HEK293 (cell line): ENCODE results near the gene PDK2.

Experiments
- CTCF ChIP-seq: fragments of 450-650 bp; formaldehyde crosslinking; IDR thresholded peaks from 2 replicates; pipeline ENCODE4 v1.5.1; 2016; ENCODE audit warnings: missing biosample characterization, missing genetic modification characterization
- FEZF1 ChIP-seq: fragments of 450-650 bp; formaldehyde crosslinking; IDR thresholded peaks from 2 replicates; pipeline ENCODE4 v1.5.1; 2016; ENCODE audit warnings: missing biosample characterization, missing genetic modification characterization
- ZBTB11 ChIP-seq: fragments of 450-650 bp; formaldehyde crosslinking; conservative IDR thresholded peaks from 2 replicates; pipeline ENCODE4 v1.5.1; 2016; ENCODE audit warnings: low read depth, missing biosample characterization, missing genetic modification characterization
- ZNF155 ChIP-seq: fragments of 450-650 bp; formaldehyde crosslinking; IDR thresholded peaks from 2 replicates; pipeline ENCODE4 v1.5.1; 2016; ENCODE audit warnings: missing biosample characterization, missing genetic modification characterization
- ZNF174 ChIP-seq: fragments of 450-650 bp; formaldehyde crosslinking; IDR thresholded peaks from 2 replicates; pipeline ENCODE4 v1.5.0; 2017; ENCODE audit warnings: missing biosample characterization, mild to moderate bottlenecking, missing genetic modification characterization
- ZNF202 ChIP-seq: fragments of 450-650 bp; formaldehyde crosslinking; IDR thresholded peaks from 2 replicates; pipeline ENCODE4 v1.5.1; 2016; ENCODE audit warnings: missing biosample characterization, missing genetic modification characterization, borderline replicate concordance
- ZNF423 ChIP-seq: fragments of 450-650 bp; formaldehyde crosslinking; IDR thresholded peaks from 2 replicates; pipeline ENCODE4 v1.5.1; 2016; ENCODE audit warnings: missing biosample characterization, missing genetic modification characterization
- ZNF580 ChIP-seq: fragments of 450-650 bp; formaldehyde crosslinking; IDR thresholded peaks from 2 replicates; pipeline ENCODE4 v1.5.1; 2016; ENCODE audit warnings: missing biosample characterization, missing genetic modification characterization
- ZNF677 ChIP-seq: fragments of 450-650 bp; IDR thresholded peaks from 2 replicates; pipeline ENCODE4 v1.5.0; 2018; ENCODE audit warnings: missing biosample characterization, mild to moderate bottlenecking, missing genetic modification characterization, moderate library complexity
- TF ChIP-seq, protein P1 (sequence below): fragments of 450-650 bp; formaldehyde crosslinking; IDR thresholded peaks from 2 replicates; pipeline ENCODE4 v1.5.1; 2016; ENCODE audit warnings: missing biosample characterization, missing genetic modification characterization
- TF ChIP-seq, protein P2 (sequence below): fragments of 450-650 bp; formaldehyde crosslinking; IDR thresholded peaks from 2 replicates; pipeline ENCODE4 v1.5.1; 2016; ENCODE audit warnings: missing biosample characterization, missing genetic modification characterization

- TF ChIP-seq CTCF (no peak), ZNF580 (no peak), ZNF155 (no peak), ZNF423 (tag by site-specific recombination) (no peak), ZNF677 (no peak), ZNF202 (tag by site-specific recombination) (no peak), ZBTB11 (tag by site-specific recombination) (no peak), FEZF1 (no peak), ZNF174 (tag by site-specific recombination) (no peak)
- TF ChIP-seq, protein P1, sequence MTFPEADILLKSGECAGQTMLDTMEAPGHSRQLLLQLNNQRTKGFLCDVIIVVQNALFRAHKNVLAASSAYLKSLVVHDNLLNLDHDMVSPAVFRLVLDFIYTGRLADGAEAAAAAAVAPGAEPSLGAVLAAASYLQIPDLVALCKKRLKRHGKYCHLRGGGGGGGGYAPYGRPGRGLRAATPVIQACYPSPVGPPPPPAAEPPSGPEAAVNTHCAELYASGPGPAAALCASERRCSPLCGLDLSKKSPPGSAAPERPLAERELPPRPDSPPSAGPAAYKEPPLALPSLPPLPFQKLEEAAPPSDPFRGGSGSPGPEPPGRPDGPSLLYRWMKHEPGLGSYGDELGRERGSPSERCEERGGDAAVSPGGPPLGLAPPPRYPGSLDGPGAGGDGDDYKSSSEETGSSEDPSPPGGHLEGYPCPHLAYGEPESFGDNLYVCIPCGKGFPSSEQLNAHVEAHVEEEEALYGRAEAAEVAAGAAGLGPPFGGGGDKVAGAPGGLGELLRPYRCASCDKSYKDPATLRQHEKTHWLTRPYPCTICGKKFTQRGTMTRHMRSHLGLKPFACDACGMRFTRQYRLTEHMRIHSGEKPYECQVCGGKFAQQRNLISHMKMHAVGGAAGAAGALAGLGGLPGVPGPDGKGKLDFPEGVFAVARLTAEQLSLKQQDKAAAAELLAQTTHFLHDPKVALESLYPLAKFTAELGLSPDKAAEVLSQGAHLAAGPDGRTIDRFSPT (tag by site-specific recombination) = no peak
- TF ChIP-seq, protein P2, sequence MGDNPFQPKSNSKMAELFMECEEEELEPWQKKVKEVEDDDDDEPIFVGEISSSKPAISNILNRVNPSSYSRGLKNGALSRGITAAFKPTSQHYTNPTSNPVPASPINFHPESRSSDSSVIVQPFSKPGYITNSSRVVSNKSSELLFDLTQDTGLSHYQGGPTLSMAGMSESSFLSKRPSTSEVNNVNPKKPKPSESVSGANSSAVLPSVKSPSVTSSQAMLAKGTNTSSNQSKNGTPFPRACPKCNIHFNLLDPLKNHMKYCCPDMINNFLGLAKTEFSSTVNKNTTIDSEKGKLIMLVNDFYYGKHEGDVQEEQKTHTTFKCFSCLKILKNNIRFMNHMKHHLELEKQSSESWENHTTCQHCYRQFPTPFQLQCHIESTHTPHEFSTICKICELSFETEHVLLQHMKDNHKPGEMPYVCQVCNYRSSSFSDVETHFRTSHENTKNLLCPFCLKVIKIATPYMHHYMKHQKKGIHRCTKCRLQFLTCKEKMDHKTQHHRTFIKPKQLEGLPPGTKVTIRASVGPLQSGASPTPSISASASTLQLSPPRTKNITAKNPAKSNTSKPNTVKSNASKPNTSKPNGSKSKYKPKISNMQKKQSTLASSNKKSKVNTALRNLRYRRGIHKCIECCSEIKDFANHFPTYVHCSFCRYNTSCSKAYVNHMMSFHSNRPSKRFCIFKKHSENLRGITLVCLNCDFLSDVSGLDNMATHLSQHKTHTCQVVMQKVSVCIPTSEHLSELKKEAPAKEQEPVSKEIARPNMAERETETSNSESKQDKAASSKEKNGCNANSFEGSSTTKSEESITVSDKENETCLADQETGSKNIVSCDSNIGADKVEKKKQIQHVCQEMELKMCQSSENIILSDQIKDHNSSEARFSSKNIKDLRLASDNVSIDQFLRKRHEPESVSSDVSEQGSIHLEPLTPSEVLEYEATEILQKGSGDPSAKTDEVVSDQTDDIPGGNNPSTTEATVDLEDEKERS (tag by site-specific recombination) = no peak
Observed at GRCh38 chr17:50095626-50096037, 481 bp downstream of the PDK2 start.
